NCI-H226 (cell line): ENCODE measurements around the gene BICDL1.

Experiments used
- DNase-seq: peaks from one replicate; pipeline ENCODE4 v3.0.0-alpha.2; 2015

Gene BICDL1

DNA sequence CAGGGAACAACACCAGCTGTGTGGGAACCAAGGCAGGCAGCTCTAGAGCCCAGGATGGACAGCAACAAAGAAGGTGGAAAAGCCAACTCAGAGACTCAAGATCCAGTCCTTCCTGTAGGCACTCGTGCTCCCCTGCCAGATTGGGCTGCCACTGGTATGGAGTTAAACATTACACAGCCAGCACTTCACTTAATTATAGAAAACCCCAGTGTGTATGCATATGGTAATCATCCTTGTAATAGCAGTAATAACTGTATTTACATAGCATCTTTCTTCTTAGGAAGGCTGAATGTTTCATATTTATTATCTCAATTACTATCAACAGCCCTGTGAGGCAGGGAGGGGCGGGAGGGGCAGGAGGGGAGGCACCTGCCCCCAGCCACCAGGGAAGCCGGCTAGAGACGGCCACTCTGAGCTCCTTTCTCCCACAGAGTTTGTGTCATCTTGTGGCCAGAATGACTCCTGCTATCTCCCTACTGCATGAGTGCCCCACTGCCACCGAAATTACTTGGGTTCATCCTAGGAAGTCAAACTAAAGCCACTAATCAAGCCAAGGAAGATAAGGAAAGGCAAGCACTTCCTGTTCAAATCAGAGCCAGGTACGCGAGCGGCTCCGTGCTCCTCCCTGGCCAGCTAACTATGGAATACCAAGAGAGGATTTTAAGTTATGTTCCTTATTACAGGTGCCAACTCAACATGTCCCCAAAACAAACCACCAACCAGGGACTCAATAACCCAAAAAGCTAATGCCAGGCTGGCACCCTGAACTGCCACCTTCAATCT is 143.2 kb downstream of the BICDL1 start:
- no peak for DNase-seq

DNA sequence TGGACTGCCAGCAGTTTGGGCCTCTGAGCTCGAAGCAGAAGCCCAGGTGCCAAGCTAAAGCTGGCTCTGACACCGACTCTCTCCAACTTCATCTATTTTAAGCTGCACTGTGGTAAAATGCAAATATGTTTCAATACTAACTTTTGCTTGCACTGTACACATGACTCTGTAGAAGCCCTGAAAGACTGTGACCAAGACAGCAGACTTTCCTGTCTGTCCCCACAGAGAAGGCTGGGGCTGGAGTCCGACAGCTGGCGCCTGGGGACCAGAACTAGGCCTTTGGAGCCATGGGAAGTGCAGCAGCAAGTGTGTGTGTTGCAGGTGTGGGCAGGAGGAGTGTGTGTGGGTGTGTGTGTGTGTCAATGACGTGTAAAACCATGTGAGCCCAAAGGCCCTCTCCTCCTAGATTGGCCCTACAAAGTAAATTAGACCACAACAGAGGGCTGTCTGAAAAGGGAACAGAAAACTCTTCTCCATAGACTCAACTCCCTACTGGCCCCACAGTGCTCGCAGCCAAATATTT is 143.9 kb downstream of the BICDL1 start:
- DNase-seq = no peak

DNA sequence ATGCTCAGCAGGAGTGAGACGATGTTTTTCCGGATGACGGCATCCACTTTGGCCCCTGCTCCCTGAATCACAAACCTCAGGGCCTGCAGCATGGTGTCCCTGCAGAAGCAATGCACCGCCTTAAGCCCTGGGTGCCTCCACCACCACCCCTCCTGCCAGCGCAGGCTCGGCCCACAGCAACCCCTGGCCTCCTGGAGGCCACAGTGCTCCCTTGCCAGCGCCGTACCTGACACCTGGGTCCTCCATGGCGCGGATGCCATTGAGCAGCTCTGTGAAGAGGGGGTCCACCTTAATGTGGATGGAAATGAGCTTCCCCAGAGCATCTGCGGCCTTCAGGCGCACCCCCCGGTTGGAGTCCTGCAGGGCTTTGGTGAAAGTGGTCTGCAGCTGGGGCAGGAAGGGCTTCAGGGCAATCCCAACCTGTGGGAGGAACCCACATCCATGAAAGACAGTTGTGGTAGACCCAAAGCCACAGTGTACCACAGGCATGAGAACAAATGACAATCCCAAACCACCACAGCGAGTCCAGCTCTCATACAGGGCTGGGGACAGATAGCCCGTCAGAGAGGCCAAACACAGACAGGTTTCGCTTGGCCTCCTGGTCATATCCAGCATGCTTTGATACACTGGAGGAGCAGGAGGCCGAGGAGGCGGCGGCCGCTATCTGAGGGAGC is 145.4 kb downstream of the BICDL1 start:
- no peak for DNase-seq

DNA sequence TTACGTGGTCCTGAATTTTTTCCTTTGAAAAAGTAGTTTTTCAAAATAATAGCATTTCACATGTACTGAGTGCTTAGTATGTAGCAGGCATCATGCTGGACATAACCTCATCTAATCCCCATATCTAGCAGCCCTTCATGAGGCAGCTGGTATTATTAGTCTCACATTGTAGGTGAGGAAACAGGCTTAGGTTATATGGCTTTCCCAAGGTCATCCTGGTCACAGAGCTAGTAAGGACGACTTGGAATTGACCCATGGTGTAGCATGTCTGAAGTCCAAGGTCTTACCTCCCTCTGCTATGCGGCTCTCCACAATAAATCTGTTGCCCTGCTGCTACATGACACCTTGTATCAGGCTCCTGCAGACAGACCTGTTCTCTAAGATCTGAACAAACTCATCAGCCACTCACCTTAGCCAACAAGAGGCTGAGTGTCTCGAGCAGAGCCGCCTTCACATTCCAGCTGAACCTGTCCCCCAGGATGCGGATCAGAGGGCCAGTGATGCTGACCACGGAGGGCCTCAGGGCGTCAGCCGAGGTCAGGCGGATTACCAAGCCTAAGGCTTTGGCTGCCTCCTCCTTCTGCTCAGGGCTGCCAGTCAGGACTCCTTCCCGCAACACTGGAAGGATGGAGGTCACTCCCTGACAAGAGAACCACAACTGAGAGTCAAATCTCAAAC is 147.2 kb downstream of the BICDL1 start:
- no peak for DNase-seq

DNA sequence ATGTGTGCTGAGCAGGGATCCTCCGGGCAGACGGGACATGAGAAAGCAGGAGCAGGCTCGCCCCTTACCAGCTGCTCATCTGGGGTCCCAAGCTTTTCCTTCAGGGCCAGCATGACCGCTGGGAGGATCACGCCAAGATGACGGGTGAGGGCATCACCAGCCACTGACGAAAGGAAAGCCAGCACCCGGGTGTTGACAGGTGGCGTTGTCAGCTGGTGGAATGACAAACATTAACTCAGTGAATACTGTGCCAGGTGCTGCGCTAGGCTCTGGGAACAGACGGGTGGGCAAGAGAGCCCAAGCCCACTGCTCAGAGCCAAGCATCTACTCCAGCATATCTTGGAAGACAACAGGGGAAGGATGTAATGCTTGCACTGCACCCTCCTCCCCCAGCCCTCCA is 148.8 kb downstream of the BICDL1 start:
- no peak for DNase-seq

DNA sequence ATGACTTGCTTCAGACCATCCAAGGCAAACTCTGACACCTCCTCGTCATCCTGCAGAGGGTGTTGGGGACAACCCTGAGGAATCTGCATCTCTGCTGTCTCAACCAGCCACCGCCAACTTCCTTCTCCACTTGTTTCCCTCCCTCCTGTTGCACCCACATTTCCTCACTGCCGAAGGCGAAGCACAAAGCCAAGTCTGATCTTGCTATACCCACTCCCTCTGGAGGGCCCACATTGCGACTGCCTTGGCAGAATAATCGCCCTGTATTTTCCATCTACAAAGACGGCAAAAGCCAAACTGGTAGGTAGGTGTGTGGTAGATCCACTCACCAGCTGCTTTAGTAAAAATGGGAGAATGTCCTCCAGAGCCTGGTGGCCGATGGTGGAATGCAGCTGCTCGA is 149.3 kb downstream of the BICDL1 start:
- DNase-seq = no peak

DNA sequence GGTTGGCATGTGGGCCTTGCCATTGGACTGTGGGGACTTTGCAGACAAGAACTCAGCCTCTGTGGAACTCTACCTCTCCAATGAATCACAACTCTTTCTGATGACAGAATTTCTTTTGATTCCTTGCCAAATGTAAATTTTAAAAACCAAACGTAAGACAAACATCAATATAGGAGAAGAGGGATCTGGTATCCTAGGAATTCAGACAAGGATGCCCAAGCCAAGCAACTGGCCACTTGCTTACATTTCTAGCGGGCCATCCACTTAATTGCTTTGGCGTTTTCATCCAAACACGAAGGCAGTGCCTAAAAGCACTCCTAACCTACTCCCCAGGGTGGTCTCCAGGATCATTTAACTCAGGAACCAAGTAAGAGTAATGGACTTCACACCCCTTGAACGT is 150.9 kb downstream of the BICDL1 start:
- DNase-seq = no peak

DNA sequence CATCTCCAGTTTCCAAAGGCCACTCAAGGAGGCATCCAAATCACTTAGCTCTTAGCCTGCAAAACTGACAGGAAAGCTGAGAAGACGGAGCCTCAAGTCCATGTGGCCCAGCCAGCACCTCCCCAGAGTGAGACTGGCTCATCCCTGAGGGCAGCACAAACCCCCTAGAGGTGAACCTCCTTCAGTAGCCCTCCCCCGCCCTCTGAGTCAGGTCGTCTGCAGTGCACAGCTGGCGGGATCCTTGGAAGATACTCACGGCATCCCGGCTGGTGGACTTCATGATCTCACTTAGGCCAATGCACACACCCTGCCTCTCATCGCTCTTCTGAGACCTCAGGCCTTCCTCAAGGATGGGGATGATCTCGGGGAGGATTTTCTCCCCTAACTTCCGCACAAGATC is 151.6 kb downstream of the BICDL1 start:
- DNase-seq = no peak

DNA sequence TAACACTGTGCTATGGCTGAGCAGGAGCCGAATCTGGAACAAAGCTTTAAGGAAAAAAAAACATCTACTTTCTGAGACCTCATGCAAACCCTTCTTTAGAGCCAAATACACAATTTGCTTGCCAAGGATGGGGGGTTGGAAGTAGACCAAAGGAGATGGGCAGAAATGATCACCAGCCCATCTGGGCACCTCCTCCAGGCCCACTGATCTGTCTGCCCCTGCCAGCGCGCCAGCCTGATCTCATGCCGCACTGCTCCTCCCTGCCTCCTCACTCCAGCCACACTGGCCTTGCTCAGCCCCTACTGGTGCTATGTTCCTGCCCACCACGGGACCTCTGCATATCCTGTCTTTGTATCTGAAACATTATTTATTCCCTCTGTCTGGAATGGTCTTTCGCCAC is 152.3 kb downstream of the BICDL1 start:
- DNase-seq = no peak

DNA sequence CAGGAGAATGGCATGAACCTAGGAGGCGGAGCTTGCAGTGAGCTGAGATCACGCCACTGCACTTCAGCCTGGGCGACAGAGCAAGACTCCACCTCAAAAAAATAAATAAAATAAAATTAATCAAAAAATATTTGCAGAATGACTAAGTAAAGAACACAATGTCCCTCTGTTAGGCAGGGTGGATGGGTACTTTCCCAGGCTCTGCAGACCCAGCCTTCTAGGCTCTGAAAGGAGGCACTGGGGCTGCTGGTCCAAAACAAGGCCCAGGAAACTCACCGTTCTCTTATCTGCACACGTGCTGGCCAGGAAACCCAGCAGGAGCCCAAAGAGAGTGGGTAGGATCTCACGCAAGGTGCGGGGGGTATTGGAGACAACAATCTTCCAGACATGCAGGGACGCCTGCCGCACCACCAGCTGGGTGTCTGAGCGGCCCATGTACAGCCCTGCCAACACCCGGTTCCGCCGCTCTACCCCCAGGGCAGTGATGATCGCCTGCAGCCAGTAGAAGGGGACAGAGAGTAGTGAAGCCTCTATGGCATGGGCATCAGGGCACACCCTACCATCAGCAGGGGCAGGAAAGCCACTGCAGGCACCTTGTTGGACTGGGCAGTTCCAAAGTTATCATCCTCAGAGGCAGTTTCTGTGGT is 153.3 kb downstream of the BICDL1 start:
- DNase-seq = no peak
